HL-60 (cell line): ENCODE measurements around the gene DNAJA3.

Experiments
- DNase-seq, 2 experiments: peaks; one replicate each; pipeline ENCODE4 v3.0.0-alpha.2; 2010 to 2020; ENCODE audit warnings: low read depth in 1 of 2, low spot score in 1 of 2
- H3K27ac ChIP-seq: fragments of 250-450 bp; sonication (Bioruptor Pico); replicated peaks from 2 replicates; pipeline ENCODE4 v1.5.1; 2020; ENCODE audit warnings: mild to moderate bottlenecking, moderate library complexity
- H3K27me3 ChIP-seq: fragments of 250-450 bp; sonication (Bioruptor Pico); 2 replicates; pipeline ENCODE4 v1.5.1; 2021; ENCODE audit warnings: mild to moderate bottlenecking, moderate library complexity; ENCODE audit not compliant: insufficient read depth, poor library complexity, severe bottlenecking
- H3K4me3 ChIP-seq: replicated peaks from 2 replicates; pipeline ENCODE4 v1.5.1; 2011; ENCODE audit warnings: mild to moderate bottlenecking, control low read depth, low read length; ENCODE audit not compliant: insufficient read depth
- GABPA ChIP-seq: IDR thresholded peaks from 2 replicates; pipeline ENCODE4 v1.6.1; 2012; ENCODE audit warnings: low read depth
- POLR2AphosphoS5 ChIP-seq: IDR thresholded peaks from 2 replicates; pipeline ENCODE4 v1.6.1; 2012; ENCODE audit warnings: low read depth
- SPI1 ChIP-seq: IDR thresholded peaks from 2 replicates; pipeline ENCODE4 v1.6.1; 2012; ENCODE audit warnings: low read depth, mild to moderate bottlenecking, borderline replicate concordance
- TF ChIP-seq, protein P1 (sequence below): IDR thresholded peaks from one replicate; pipeline ENCODE4 v1.5.1; 2011; ENCODE audit warnings: low read length, control low read depth, inconsistent platforms; ENCODE audit not compliant: insufficient read depth
- TF ChIP-seq, protein P2 (sequence below): IDR thresholded peaks from 2 replicates; pipeline ENCODE4 v1.6.1; 2012; ENCODE audit warnings: low read depth; ENCODE audit not compliant: insufficient replicate concordance

DNAJA3 gene

DNA sequence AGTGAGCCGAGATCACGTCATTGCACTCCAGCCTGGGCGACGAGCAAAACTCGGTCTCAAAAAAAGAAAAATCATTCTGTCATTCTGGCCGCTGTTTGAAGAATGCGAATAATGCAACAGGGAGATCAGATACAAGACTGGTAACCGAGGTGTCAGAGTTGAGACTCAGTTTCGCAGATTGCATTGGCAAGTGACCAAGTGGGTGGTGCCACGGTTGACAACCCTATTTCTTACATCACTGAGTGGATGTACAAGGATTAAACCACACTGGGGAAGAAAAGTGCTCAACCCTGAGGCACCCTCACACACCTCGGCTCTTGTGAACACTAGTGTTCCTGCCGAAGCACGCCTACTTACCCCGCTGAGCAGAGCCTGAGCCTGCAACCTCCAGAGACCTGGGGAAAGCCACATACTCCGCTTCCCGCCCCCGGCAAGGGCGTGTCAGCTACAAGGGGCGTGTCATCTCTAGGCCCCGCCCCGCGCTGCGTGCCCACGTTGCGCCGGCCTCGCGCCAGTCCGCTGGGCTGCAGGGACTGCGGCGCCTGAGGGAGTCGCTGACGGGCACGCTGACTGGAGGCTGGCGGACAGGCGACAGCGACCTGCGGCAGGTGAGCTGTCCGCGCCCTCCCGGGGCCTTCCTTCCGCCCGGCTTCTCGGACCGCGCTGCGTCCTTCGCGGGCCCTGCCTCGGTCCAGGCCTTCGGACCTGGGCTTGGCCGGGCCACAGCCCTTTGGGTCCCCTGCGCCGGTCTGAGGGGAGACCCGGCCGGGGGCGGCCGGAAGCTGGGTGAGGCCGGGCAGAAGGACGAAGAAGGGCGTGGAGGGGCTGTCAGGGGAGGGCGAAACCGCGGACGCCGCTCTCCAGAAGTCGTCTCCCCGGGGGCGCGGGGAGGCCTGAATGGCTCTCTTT is 50.5 kb downstream of the DNAJA3 start, which contains the start of gene HMOX2:
TSS of gene HMOX2 (plus strand) at position 519 of the 909 bp plus-strand sequence. CDS start 29,127 bp downstream, outside the sequence.
- H3K27me3 ChIP-seq = no peaks in the 10 kb centered on the region
- TF ChIP-seq, protein P1, sequence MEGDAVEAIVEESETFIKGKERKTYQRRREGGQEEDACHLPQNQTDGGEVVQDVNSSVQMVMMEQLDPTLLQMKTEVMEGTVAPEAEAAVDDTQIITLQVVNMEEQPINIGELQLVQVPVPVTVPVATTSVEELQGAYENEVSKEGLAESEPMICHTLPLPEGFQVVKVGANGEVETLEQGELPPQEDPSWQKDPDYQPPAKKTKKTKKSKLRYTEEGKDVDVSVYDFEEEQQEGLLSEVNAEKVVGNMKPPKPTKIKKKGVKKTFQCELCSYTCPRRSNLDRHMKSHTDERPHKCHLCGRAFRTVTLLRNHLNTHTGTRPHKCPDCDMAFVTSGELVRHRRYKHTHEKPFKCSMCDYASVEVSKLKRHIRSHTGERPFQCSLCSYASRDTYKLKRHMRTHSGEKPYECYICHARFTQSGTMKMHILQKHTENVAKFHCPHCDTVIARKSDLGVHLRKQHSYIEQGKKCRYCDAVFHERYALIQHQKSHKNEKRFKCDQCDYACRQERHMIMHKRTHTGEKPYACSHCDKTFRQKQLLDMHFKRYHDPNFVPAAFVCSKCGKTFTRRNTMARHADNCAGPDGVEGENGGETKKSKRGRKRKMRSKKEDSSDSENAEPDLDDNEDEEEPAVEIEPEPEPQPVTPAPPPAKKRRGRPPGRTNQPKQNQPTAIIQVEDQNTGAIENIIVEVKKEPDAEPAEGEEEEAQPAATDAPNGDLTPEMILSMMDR = peak; percentile 21
- TF ChIP-seq GABPA (no peak), SPI1 (no peak), POLR2AphosphoS5 (peak; percentile 83)
- TF ChIP-seq, protein P2, sequence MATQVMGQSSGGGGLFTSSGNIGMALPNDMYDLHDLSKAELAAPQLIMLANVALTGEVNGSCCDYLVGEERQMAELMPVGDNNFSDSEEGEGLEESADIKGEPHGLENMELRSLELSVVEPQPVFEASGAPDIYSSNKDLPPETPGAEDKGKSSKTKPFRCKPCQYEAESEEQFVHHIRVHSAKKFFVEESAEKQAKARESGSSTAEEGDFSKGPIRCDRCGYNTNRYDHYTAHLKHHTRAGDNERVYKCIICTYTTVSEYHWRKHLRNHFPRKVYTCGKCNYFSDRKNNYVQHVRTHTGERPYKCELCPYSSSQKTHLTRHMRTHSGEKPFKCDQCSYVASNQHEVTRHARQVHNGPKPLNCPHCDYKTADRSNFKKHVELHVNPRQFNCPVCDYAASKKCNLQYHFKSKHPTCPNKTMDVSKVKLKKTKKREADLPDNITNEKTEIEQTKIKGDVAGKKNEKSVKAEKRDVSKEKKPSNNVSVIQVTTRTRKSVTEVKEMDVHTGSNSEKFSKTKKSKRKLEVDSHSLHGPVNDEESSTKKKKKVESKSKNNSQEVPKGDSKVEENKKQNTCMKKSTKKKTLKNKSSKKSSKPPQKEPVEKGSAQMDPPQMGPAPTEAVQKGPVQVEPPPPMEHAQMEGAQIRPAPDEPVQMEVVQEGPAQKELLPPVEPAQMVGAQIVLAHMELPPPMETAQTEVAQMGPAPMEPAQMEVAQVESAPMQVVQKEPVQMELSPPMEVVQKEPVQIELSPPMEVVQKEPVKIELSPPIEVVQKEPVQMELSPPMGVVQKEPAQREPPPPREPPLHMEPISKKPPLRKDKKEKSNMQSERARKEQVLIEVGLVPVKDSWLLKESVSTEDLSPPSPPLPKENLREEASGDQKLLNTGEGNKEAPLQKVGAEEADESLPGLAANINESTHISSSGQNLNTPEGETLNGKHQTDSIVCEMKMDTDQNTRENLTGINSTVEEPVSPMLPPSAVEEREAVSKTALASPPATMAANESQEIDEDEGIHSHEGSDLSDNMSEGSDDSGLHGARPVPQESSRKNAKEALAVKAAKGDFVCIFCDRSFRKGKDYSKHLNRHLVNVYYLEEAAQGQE = no peak
- peak within 1 kb of the TSS; percentile 92 for H3K4me3 ChIP-seq
- peak within 1 kb of the TSS; percentile 83 for H3K27ac ChIP-seq
- DNase-seq = peak; percentile 94

DNA sequence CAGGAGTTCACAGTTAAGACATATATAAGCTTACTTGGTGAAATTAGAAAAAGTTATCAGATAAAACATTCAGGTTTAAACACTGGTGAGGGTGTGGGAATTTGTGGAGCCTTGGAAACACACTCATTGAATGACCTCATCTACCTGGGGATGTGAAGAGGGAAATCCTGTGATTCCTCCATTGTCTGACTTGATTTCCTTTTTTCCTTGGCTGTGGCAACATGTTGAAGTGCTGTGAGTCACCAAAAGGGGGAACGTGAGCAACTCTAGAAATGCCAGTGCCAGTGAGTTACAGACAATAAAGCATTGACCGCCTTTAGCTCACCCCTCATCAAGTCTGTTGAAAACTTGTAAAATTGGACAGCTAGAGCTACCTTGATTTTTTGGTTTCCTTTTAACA is 52.3 kb downstream of the DNAJA3 start:
- H3K27me3 ChIP-seq = no peaks in the 10 kb centered on the region
- TF ChIP-seq, protein P1 = peak; percentile 21
- no peak for TF ChIP-seq SPI1
- H3K4me3 ChIP-seq = no peak overlapping the region
- peak in 1 of 2 experiments; percentile 55 for DNase-seq
- H3K27ac ChIP-seq = no peak overlapping the region

DNA sequence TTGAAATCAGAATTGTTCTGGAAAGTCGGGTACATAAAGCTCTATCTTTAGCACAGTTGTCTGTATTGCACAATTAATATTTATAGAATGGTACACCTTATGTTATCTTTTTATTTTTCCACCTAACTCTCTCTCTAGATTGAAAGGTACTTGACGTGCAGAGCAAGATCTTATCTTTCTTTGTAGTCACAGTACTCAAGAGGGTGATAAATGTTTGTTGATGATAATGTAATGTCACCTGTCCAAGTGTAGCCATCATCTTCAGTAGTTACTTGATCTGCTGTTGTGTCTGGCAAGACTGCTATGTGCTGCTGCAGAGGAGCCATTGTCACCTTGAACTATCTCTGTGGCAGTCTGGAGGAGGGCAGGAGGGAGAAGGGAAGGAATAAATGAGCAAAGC is 55.9 kb downstream of the DNAJA3 start:
- H3K27me3 ChIP-seq = no peaks in the 10 kb centered on the region
- no peak overlapping the region for H3K4me3 ChIP-seq
- TF ChIP-seq, protein P2 = no peak
- TF ChIP-seq, protein P1 = no peak
- no peak for TF ChIP-seq POLR2AphosphoS5
- no peak for DNase-seq
- no peak overlapping the region for H3K27ac ChIP-seq
